Liver (tissue), 9 donors: Measurements from ENCODE around the gene RAB30. TPM values are rescaled to one million over a fixed set of nuclear protein-coding genes. Genes with fewer than 3 reads are reported as not detected.

ENCODE experiments used
- DNase-seq: peaks from one replicate; pipeline ENCODE4 v3.0.0-alpha.2; 2017; ENCODE audit warnings: low spot score
- H3K27ac ChIP-seq, 2 donors: one replicate each; pipeline ENCODE4 v1.7.0; 2013; ENCODE audit warnings: inconsistent platforms in 2 of 2, low read length in 2 of 2, control low read depth in 1 of 2, low read depth in 1 of 2, mild to moderate bottlenecking in 1 of 2
- H3K27me3 ChIP-seq, 4 donors: one replicate each; pipeline versions ENCODE4 v1.6.1 to v1.7.0; 2013; ENCODE audit warnings: low read length in 3 of 4, inconsistent platforms in 1 of 4, mild to moderate bottlenecking in 1 of 4, moderate library complexity in 1 of 4; ENCODE audit not compliant: control insufficient read depth in 4 of 4, insufficient read depth in 4 of 4
- H3K36me3 ChIP-seq, 4 donors: one replicate each; pipeline versions ENCODE4 v1.6.1 to v1.7.0; 2013; ENCODE audit warnings: low read length in 3 of 4, mild to moderate bottlenecking in 3 of 4, low read depth in 1 of 4, moderate library complexity in 1 of 4; ENCODE audit not compliant: control insufficient read depth in 4 of 4, insufficient read depth in 3 of 4
- H3K4me1 ChIP-seq, 4 donors: one replicate each; pipeline versions ENCODE4 v1.6.1 to v1.7.0; 2013; ENCODE audit warnings: low read length in 3 of 4, mild to moderate bottlenecking in 3 of 4, moderate library complexity in 1 of 4; ENCODE audit not compliant: control insufficient read depth in 4 of 4, insufficient read depth in 4 of 4
- H3K4me3 ChIP-seq, 3 donors: one replicate each; pipeline versions ENCODE4 v1.6.1 to v1.7.0; 2013; ENCODE audit warnings: low read length in 3 of 3, control low read depth in 1 of 3, low read depth in 1 of 3, mild to moderate bottlenecking in 1 of 3
- H3K9ac ChIP-seq, 2 donors: one replicate each; pipeline ENCODE4 v1.7.0; 2013; ENCODE audit warnings: low read length in 2 of 2, mild to moderate bottlenecking in 2 of 2, moderate library complexity in 2 of 2, control low read depth in 1 of 2, low read depth in 1 of 2
- H3K9me3 ChIP-seq, 4 donors: one replicate each; pipeline versions ENCODE4 v1.6.1 to v1.7.0; 2013; ENCODE audit warnings: low read length in 3 of 4; ENCODE audit not compliant: control insufficient read depth in 4 of 4
- ATF3 ChIP-seq: IDR thresholded peaks from 2 replicates; pipeline ENCODE4 v1.6.1; 2016; ENCODE audit warnings: antibody characterized with exemption
- CTCF ChIP-seq: fragments of 150-350 bp; IDR thresholded peaks from 2 replicates; pipeline ENCODE4 v1.5.1; 2017; ENCODE audit warnings: improper control_type of control experiment, low read depth, low read length; ENCODE audit not compliant: missing input control
- EGR1 ChIP-seq, 2 donors: IDR thresholded peaks; 2 replicates each; pipeline ENCODE4 v1.6.1; 2016 to 2018; ENCODE audit warnings: antibody characterized with exemption in 2 of 2, low read depth in 2 of 2
- FOXA2 ChIP-seq: IDR thresholded peaks from 2 replicates; pipeline ENCODE4 v1.6.1; 2016; ENCODE audit warnings: antibody characterized with exemption
- GABPA ChIP-seq, 2 donors: IDR thresholded peaks in 1 of 2; conservative IDR thresholded peaks in 1 of 2; 2 replicates each; pipeline ENCODE4 v1.6.1; 2016; ENCODE audit warnings: antibody characterized with exemption in 2 of 2, mild to moderate bottlenecking in 1 of 2, moderate library complexity in 1 of 2
- HNF4A ChIP-seq, 2 donors: conservative IDR thresholded peaks; 2 replicates each; pipeline ENCODE4 v1.6.1; 2016; ENCODE audit warnings: antibody characterized with exemption in 2 of 2, mild to moderate bottlenecking in 2 of 2
- HNF4G ChIP-seq: IDR thresholded peaks from 2 replicates; pipeline ENCODE4 v1.6.1; 2016; ENCODE audit warnings: antibody characterized with exemption
- JUND ChIP-seq, 2 donors: IDR thresholded peaks; 2 replicates each; pipeline ENCODE4 v1.6.1; 2016; ENCODE audit warnings: antibody characterized with exemption in 2 of 2
- MAX ChIP-seq: IDR thresholded peaks from 2 replicates; pipeline ENCODE4 v1.6.1; 2016; ENCODE audit warnings: antibody characterized with exemption
- RAD21 ChIP-seq, 2 donors: IDR thresholded peaks; 2 replicates each; pipeline ENCODE4 v1.6.1; 2016; ENCODE audit warnings: antibody characterized with exemption in 2 of 2, mild to moderate bottlenecking in 2 of 2
- REST ChIP-seq: IDR thresholded peaks from 2 replicates; pipeline ENCODE4 v1.6.1; 2016; ENCODE audit warnings: antibody characterized with exemption, mild to moderate bottlenecking
- SP1 ChIP-seq: IDR thresholded peaks from 2 replicates; pipeline ENCODE4 v1.6.1; 2018; ENCODE audit warnings: antibody characterized with exemption, mild to moderate bottlenecking
- TAF1 ChIP-seq: conservative IDR thresholded peaks from 2 replicates; pipeline ENCODE4 v1.6.1; 2016; ENCODE audit warnings: antibody characterized with exemption, mild to moderate bottlenecking
- WGBS: extraction: QIAGEN DNeasy Blood & Tissue Kit; methylation state at CpG from one replicate; pipeline ENCODE4 v1.1.7; 2013; 5-methylcytosine and 5-hydroxymethylcytosine counted together
- polyA plus RNA-seq, 2 donors: library from polyadenylated mRNA; stranded (reverse) in 1 of 2; unstranded in 1 of 2; fragments of 200-250 nt in 1 of 2; fragments of >200 nt in 1 of 2; fragmentation: Nextera tagmentation in 1 of 2; extraction: Ambion mirVana in 1 of 2; gene quantifications; one replicate each; pipeline versions ENCODE4 v1.2.1 to v1.2.3, GENCODE V29; 2013 to 2015
- total RNA-seq, 2 donors: library from RNA; depleted of rRNA; stranded (reverse); fragments of >200 nt; gene quantifications; one replicate each; pipeline ENCODE4 v1.2.3, GENCODE V29; 2014
- donor health status: healthy.
- donor health status: healthy.
- donor health status: healthy.
- donor health status: healthy.
- donor health status: healthy.

The RAB30 gene
- total and polyA plus RNA-seq, 4 donors: 2.4 to 5.4 (median 3.2) TPM

GRCh38 chr11:83088965-83089364 lies 17.3 kb upstream of the RAB30 start:
- 95% methylated on average over 2 of the region's 2 CpGs for WGBS
- peaks cover 5 to 25% (median 11%) of the 10 kb centered on the region in 4 donors for H3K4me1 ChIP-seq

GRCh38 chr11:83087035-83087434 lies 15.3 kb upstream of the RAB30 start:
- peaks cover 3 to 15% (median 6%) of the 10 kb centered on the region in 4 donors for H3K4me1 ChIP-seq
- 8% methylated on average over 2 of the region's 2 CpGs for WGBS
- H3K9me3 ChIP-seq: no peaks in the 10 kb centered on the region
- no peak overlapping the region for H3K27ac ChIP-seq
- H3K9ac ChIP-seq: no peak overlapping the region
- TF ChIP-seq CTCF (peak; percentile 49), RAD21 (IDR thresholded peaks at IDR 0.05) (peak; percentile 86 to 90), ATF3 (no peak), FOXA2 (peak; percentile 11)
- no peaks in the 10 kb centered on the region for H3K36me3 ChIP-seq
- H3K27me3 ChIP-seq: no peaks in the 10 kb centered on the region
- DNase-seq: no peak
- no peak overlapping the region for H3K4me3 ChIP-seq

More at GRCh38 chr11:83088965-83089364, 17.3 kb upstream of the RAB30 start:
- no peak overlapping the region for H3K27ac ChIP-seq
- H3K9me3 ChIP-seq: no peaks in the 10 kb centered on the region
- no peak for DNase-seq
- H3K36me3 ChIP-seq: no peaks in the 10 kb centered on the region
- no peak overlapping the region for H3K9ac ChIP-seq
- H3K4me3 ChIP-seq: no peak overlapping the region
- TF ChIP-seq GABPA (IDR thresholded peaks at IDR 0.05 in 1 of 2, conservative IDR thresholded peaks at IDR 0.05 in 1 of 2): no peak
- no peak for TF ChIP-seq FOXA2
- no peak for TF ChIP-seq MAX
- TF ChIP-seq ATF3: no peak
- no peak for TF ChIP-seq JUND (IDR thresholded peaks at IDR 0.05)
- TF ChIP-seq RAD21 (IDR thresholded peaks at IDR 0.05): peak; percentile 17 to 39
- no peaks in the 10 kb centered on the region for H3K27me3 ChIP-seq

- H3K4me1 ChIP-seq: peaks cover 0 to 1% (median 0%) of the 10 kb centered on the region in 4 donors
Measured at GRCh38 chr11:83079820-83080219, 8.1 kb upstream of the RAB30 start.

More at GRCh38 chr11:83079820-83080219, 8.1 kb upstream of the RAB30 start:
- Histone ChIP-seq H3K4me3 (no peak overlapping the region), H3K36me3 (peaks cover 0 to 5% (median 2%) of the 10 kb centered on the region in 4 donors), H3K9me3 (no peaks in the 10 kb centered on the region), H3K27me3 (no peaks in the 10 kb centered on the region), H3K27ac (no peak overlapping the region), H3K9ac (no peak overlapping the region)
- DNase-seq: no peak
- no peak for TF ChIP-seq CTCF
- no peak for TF ChIP-seq REST
- TF ChIP-seq EGR1 (IDR thresholded peaks at IDR 0.05; ENCODE audit: low read depth in 2 of 2): no peak
- no peak for TF ChIP-seq JUND (IDR thresholded peaks at IDR 0.05)
- TF ChIP-seq MAX: no peak
- no peak for TF ChIP-seq TAF1
- no peak for TF ChIP-seq SP1
- TF ChIP-seq HNF4A (conservative IDR thresholded peaks at IDR 0.05): no peak
- TF ChIP-seq HNF4G: no peak
- TF ChIP-seq ATF3: no peak
- WGBS: 95% methylated on average over 5 of the region's 5 CpGs
